Measurements from ENCODE around the gene POGZ. TPM values are rescaled to one million over a fixed set of nuclear protein-coding genes. Genes with fewer than 3 reads are reported as not detected.
A peak's percentile ranks its signal among the peaks of the same experiment; 100 is the strongest.

Gene POGZ
- total RNA-seq, 1 experiment from 2014 or later = 98.4 TPM

GRCh38 chr1:151465026-151465425 lies 5.7 kb upstream of the POGZ start:
- intact Hi-C loops (cut with micrococcal nuclease; ENCODE audit: unreplicated experiment) = no loop called here
- ChIA-PET POLR2A (ENCODE audit: low non-redundant PET) (no interaction called here), CTCF (no interaction called here)
- H3K4me3 ChIP-seq (ENCODE audit: low read depth, low read length, poor library complexity, severe bottlenecking) = no peak overlapping the region
- no peaks in the 10 kb centered on the region for H3K9me3 ChIP-seq (ENCODE audit: low read depth, low read length, poor library complexity, severe bottlenecking)
- no peaks in the 10 kb centered on the region for H3K4me1 ChIP-seq (ENCODE audit: insufficient read depth, low read length, poor library complexity, severe bottlenecking)
- no peak for TF ChIP-seq CTCF (conservative IDR thresholded peaks at IDR 0.05; ENCODE audit: low read depth, low read length)
- no peak for TF ChIP-seq EZH2 (IDR thresholded peaks at IDR 0.05; ENCODE audit: borderline replicate concordance, low read depth, low read length, poor library complexity, severe bottlenecking)
- H3K27me3 ChIP-seq (replicated peaks; ENCODE audit: insufficient read depth, low read depth, low read length, poor library complexity) = no peaks in the 10 kb centered on the region
- H3K36me3 ChIP-seq (ENCODE audit: insufficient read depth, low read length, poor library complexity, severe bottlenecking) = no peaks in the 10 kb centered on the region
- no peak for DNase-seq (ENCODE audit: low spot score)
- H3K27ac ChIP-seq (ENCODE audit: low read depth, low read length, poor library complexity, severe bottlenecking) = no peak overlapping the region
- BruUV-seq (replicated peaks) = no TSS peak

- Histone ChIP-seq H3K36me3 (ENCODE audit: insufficient read depth, low read length, poor library complexity, severe bottlenecking) (no peaks in the 10 kb centered on the region), H3K27ac (ENCODE audit: low read depth, low read length, poor library complexity, severe bottlenecking) (no peak overlapping the region), H3K4me1 (ENCODE audit: insufficient read depth, low read length, poor library complexity, severe bottlenecking) (no peaks in the 10 kb centered on the region), H3K27me3 (replicated peaks; ENCODE audit: insufficient read depth, low read depth, low read length, poor library complexity) (no peaks in the 10 kb centered on the region), H3K9me3 (ENCODE audit: low read depth, low read length, poor library complexity, severe bottlenecking) (no peaks in the 10 kb centered on the region), H3K4me3 (ENCODE audit: low read depth, low read length, poor library complexity, severe bottlenecking) (no peak overlapping the region)
- TF ChIP-seq CTCF (conservative IDR thresholded peaks at IDR 0.05; ENCODE audit: low read depth, low read length) (no peak), EZH2 (IDR thresholded peaks at IDR 0.05; ENCODE audit: borderline replicate concordance, low read depth, low read length, poor library complexity, severe bottlenecking) (no peak)
- no peak for DNase-seq (ENCODE audit: low spot score)
- CTCF ChIA-PET = no interaction called here
- POLR2A ChIA-PET (ENCODE audit: low non-redundant PET) = no interaction called here
- intact Hi-C loops (cut with micrococcal nuclease; ENCODE audit: unreplicated experiment) = no loop called here
- no TSS peak for BruUV-seq (replicated peaks)
Observed at GRCh38 chr1:151461694-151462093, 2.4 kb upstream of the POGZ start.

GRCh38 chr1:151458802-151459330 lies 428 bp downstream of the POGZ start:
- DNase-seq (ENCODE audit: low spot score) = peak; percentile 84
- H3K9me3 ChIP-seq (ENCODE audit: low read depth, low read length, poor library complexity, severe bottlenecking) = no peaks in the 10 kb centered on the region
- H3K27ac ChIP-seq (ENCODE audit: low read depth, low read length, poor library complexity, severe bottlenecking) = peak overlapping the region; percentile 90
- H3K4me1 ChIP-seq (ENCODE audit: insufficient read depth, low read length, poor library complexity, severe bottlenecking) = peaks cover 15% of the 10 kb centered on the region
- ChIA-PET POLR2A (ENCODE audit: low non-redundant PET) (interaction anchor here (0.6 kb wide), 2 partner anchors 11 to 26 kb away, joined by 3 read pairs; no protein-coding TSS in a partner anchor), CTCF (no interaction called here)
- H3K27me3 ChIP-seq (replicated peaks; ENCODE audit: insufficient read depth, low read depth, low read length, poor library complexity) = no peaks in the 10 kb centered on the region
- intact Hi-C loops (cut with micrococcal nuclease; ENCODE audit: unreplicated experiment) = loop anchor here (2.0 kb wide), 1 partner anchor 14 kb away; no protein-coding TSS in a partner anchor
- no TSS peak for BruUV-seq (replicated peaks)
- TF ChIP-seq CTCF (conservative IDR thresholded peaks at IDR 0.05; ENCODE audit: low read depth, low read length) (no peak), EZH2 (IDR thresholded peaks at IDR 0.05; ENCODE audit: borderline replicate concordance, low read depth, low read length, poor library complexity, severe bottlenecking) (no peak)
- H3K4me3 ChIP-seq (ENCODE audit: low read depth, low read length, poor library complexity, severe bottlenecking) = peak overlapping the region; percentile 56
- peaks cover 9% of the 10 kb centered on the region for H3K36me3 ChIP-seq (ENCODE audit: insufficient read depth, low read length, poor library complexity, severe bottlenecking)
